Measurements from ENCODE around the gene ZNF507. TPM values are rescaled to one million over a fixed set of nuclear protein-coding genes. Genes with fewer than 3 reads are reported as not detected.

Gene ZNF507
- total and polyA plus RNA-seq, 2 of the 8 experiments (the other 6 are each of a cell fraction or from before 2014, with no cell fraction given) = 8.6 to 28.8 TPM

DNA sequence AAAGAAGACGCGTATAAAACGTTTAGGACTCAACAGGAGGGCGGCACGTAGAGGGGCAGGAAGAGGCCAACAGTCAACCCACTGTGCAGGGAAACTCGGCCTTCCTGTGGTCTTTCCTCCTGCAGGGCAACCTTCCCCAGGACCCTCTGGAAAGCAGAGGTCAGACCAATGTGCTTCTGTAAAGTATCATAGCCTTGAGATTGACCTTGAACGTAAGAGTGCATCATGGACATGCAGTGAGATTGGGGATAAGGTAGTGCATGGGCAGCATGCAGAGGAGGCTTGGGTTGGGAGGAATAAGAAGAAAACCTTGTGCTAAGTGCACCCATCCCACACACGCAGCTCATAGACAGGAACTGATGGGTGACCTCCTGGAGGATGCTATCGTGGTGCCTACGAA, 34.0 kb upstream of the ZNF507 start:
- WGBS, 2 experiments (ENCODE audit: extremely low coverage in 1 of 2, insufficient coverage in 1 of 2, insufficient read length in 1 of 2, insufficient replicate concordance in 2 of 2, low coverage in 1 of 2, low lambda C conversion rate in 2 of 2, missing lambda C conversion rate in 1 of 2) = 84% methylated on average over 10 of the region's 10 CpGs; no CpG with 5 or more reads in 1 of the 2 experiments
- DNase-seq (ENCODE audit: low read depth in 1 of 2, low spot score in 2 of 2) (no peak), FAIRE-seq (no peak)
- CTCF ChIA-PET (ENCODE audit: partially characterized antibody) = no interaction called here
- Histone ChIP-seq H2BK12ac (ENCODE audit: low read depth, low read length) (no peak overlapping the region), H3K9ac (replicated peaks in 1 of 4; ENCODE audit: extremely low read depth in 1 of 4, low read depth in 3 of 4, low read length in 3 of 4) (no peak overlapping the region), H3K23ac (ENCODE audit: insufficient read length) (no peak overlapping the region), H4K8ac (ENCODE audit: extremely low read depth, insufficient read depth, low read length) (no peak overlapping the region), H2AFZ (ENCODE audit: low read length) (no peak overlapping the region), H3K23me2 (ENCODE audit: low read depth, low read length) (no peaks in the 10 kb centered on the region), H3K79me1 (ENCODE audit: low read depth, low read length) (no peaks in the 10 kb centered on the region), H3K4me1 (replicated peaks in 1 of 4; ENCODE audit: control insufficient read depth in 3 of 4, insufficient read depth in 4 of 4, low read length in 3 of 4) (peaks cover 0 to 9% (median 5%) of the 10 kb centered on the region in 4 experiments; a peak in 4 of 7 replicates), H3K56ac (replicated peaks; ENCODE audit: insufficient read length, low read depth, low read length) (no peak overlapping the region), H3K36me3 (ENCODE audit: control insufficient read depth in 2 of 4, insufficient read depth in 4 of 4, low read length in 3 of 4) (no peaks in the 10 kb centered on the region), H3K4ac (replicated peaks; ENCODE audit: insufficient read length, low read depth, low read length) (no peak overlapping the region), H3K4me3 (ENCODE audit: extremely low read depth in 1 of 4, insufficient read depth in 2 of 4, low read depth in 3 of 4, low read length in 4 of 4) (no peak overlapping the region), H3K14ac (ENCODE audit: insufficient read length) (no peak overlapping the region), H3K9me3 (ENCODE audit: insufficient read depth in 2 of 2, low read depth in 1 of 2, low read length in 1 of 2) (no peaks in the 10 kb centered on the region), H2BK120ac (replicated peaks; ENCODE audit: low read depth, low read length) (no peak overlapping the region), H3K4me2 (ENCODE audit: insufficient read depth in 1 of 2, low read depth in 2 of 2, low read length in 2 of 2) (no peak overlapping the region), H2BK15ac (ENCODE audit: low read length) (no peak overlapping the region), H4K91ac (replicated peaks; ENCODE audit: insufficient read length, low read length) (no peak overlapping the region), H4K20me1 (replicated peaks in 1 of 2; ENCODE audit: control insufficient read depth in 1 of 2, insufficient read depth in 2 of 2, low read length in 2 of 2) (no peaks in the 10 kb centered on the region), H3K27ac (ENCODE audit: low read depth, low read length) (no peak overlapping the region), H2BK20ac (ENCODE audit: low read length) (no peak overlapping the region), H3K79me2 (ENCODE audit: control insufficient read depth in 1 of 2, insufficient read depth in 2 of 2, low read length in 2 of 2) (no peaks in the 10 kb centered on the region), H3K18ac (ENCODE audit: extremely low read depth, low read length) (no peak overlapping the region), H2BK5ac (ENCODE audit: low read depth, low read length) (no peak overlapping the region), H2AK5ac (ENCODE audit: low read depth, low read length) (no peak overlapping the region), H3K27me3 (replicated peaks in 1 of 4; ENCODE audit: control insufficient read depth in 3 of 4, extremely low read depth in 1 of 4, insufficient read depth in 3 of 4, low read length in 3 of 4) (no peaks in the 10 kb centered on the region), H4K5ac (ENCODE audit: insufficient read length, low read depth, low read length) (no peak overlapping the region)
- POLR2A ChIA-PET (ENCODE audit: partially characterized antibody) = no interaction called here
- TF ChIP-seq SP2 (IDR thresholded peaks at IDR 0.05; ENCODE audit: low read length) = no peak
- TF ChIP-seq, protein P1, sequence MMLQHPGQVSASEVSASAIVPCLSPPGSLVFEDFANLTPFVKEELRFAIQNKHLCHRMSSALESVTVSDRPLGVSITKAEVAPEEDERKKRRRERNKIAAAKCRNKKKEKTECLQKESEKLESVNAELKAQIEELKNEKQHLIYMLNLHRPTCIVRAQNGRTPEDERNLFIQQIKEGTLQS (IDR thresholded peaks at IDR 0.05; ENCODE audit: insufficient read depth, low read depth, low read length) = no peak
- no peak for TF ChIP-seq HDAC2 (IDR thresholded peaks at IDR 0.05; ENCODE audit: borderline replicate concordance in 1 of 2, low read depth in 2 of 2, low read length in 2 of 2)
- no peak for TF ChIP-seq SRF (IDR thresholded peaks at IDR 0.05; ENCODE audit: low read depth, low read length)
- no peak for TF ChIP-seq SP1 (IDR thresholded peaks at IDR 0.05; ENCODE audit: low read depth, low read length)
- TF ChIP-seq, protein P2, sequence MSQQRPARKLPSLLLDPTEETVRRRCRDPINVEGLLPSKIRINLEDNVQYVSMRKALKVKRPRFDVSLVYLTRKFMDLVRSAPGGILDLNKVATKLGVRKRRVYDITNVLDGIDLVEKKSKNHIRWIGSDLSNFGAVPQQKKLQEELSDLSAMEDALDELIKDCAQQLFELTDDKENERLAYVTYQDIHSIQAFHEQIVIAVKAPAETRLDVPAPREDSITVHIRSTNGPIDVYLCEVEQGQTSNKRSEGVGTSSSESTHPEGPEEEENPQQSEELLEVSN (IDR thresholded peaks at IDR 0.05) = no peak
- TF ChIP-seq GTF2F1 (IDR thresholded peaks at IDR 0.05; ENCODE audit: borderline replicate concordance, low read depth, low read length) = no peak
- TF ChIP-seq GABPA (IDR thresholded peaks at IDR 0.05; ENCODE audit: borderline replicate concordance, insufficient read depth, low read length) = no peak
- no peak for TF ChIP-seq RFX5 (IDR thresholded peaks at IDR 0.05; ENCODE audit: borderline replicate concordance, low read depth, low read length)
- TF ChIP-seq CEBPB (IDR thresholded peaks at IDR 0.05; ENCODE audit: low read depth, low read length) = no peak
- no peak for TF ChIP-seq BACH1 (IDR thresholded peaks at IDR 0.05; ENCODE audit: low read length)
- TF ChIP-seq BRCA1 (IDR thresholded peaks at IDR 0.05; ENCODE audit: low read depth, low read length) = no peak
- TF ChIP-seq CREB1 (IDR thresholded peaks at IDR 0.05) = no peak
- no peak for TF ChIP-seq SP4 (IDR thresholded peaks at IDR 0.05; ENCODE audit: low read length)
- no peak for TF ChIP-seq NRF1 (IDR thresholded peaks at IDR 0.05; ENCODE audit: low read depth, low read length)
